Middle frontal gyrus (tissue), 1 donor: Measurements from ENCODE around the gene L3MBTL2.

Experiments
- DNase-seq: peaks from one replicate; pipeline ENCODE4 v3.0.0-alpha.2; 2015; ENCODE audit warnings: low spot score; ENCODE audit errors: extremely low spot score

Gene L3MBTL2

GRCh38 chr22:41267958-41268357 lies 62.8 kb downstream of the L3MBTL2 start:
- no peak for DNase-seq

GRCh38 chr22:41271787-41272186 lies 66.7 kb downstream of the L3MBTL2 start:
- no peak for DNase-seq

- DNase-seq, result no peak
Observed at GRCh38 chr22:41273128-41273527, 68.0 kb downstream of the L3MBTL2 start.

- no peak for DNase-seq
Observed at GRCh38 chr22:41274856-41275255, 69.7 kb downstream of the L3MBTL2 start.

- no peak for DNase-seq
Observed at GRCh38 chr22:41280065-41280464, 75.0 kb downstream of the L3MBTL2 start.

GRCh38 chr22:41280854-41281253 lies 75.7 kb downstream of the L3MBTL2 start:
- no peak for DNase-seq
